ENCODE results near the gene IPCEF1.

The IPCEF1 gene

GRCh38 chr6:154381548-154381947 lies 24.9 kb upstream of the IPCEF1 start:
- no peak overlapping the region for H3K9ac ChIP-seq (ENCODE audit: insufficient read length)
- TF ChIP-seq POLR2AphosphoS5 (IDR thresholded peaks at IDR 0.05; ENCODE audit: borderline replicate concordance, low read depth, low read length): no peak
- no peak for TF ChIP-seq EZH2 (IDR thresholded peaks at IDR 0.05)
- TF ChIP-seq FOXP2 (optimal IDR thresholded peaks at IDR 0.05; ENCODE audit: control extremely low read depth, extremely low read length, insufficient read depth): no peak
- H3K27ac ChIP-seq: no peak overlapping the region
- H3K36me3 ChIP-seq (ENCODE audit: insufficient read depth, low read length): no peaks in the 10 kb centered on the region
- no peak overlapping the region for H3K4me3 ChIP-seq
- no peaks in the 10 kb centered on the region for H3K9me3 ChIP-seq (ENCODE audit: low read depth, low read length)
- DNase-seq (ENCODE audit: low read depth, low spot score): no peak

GRCh38 chr6:154380741-154381140 lies 24.1 kb upstream of the IPCEF1 start:
- TF ChIP-seq POLR2AphosphoS5 (IDR thresholded peaks at IDR 0.05; ENCODE audit: borderline replicate concordance, low read depth, low read length): no peak
- no peak for TF ChIP-seq EZH2 (IDR thresholded peaks at IDR 0.05)
- no peak for TF ChIP-seq FOXP2 (optimal IDR thresholded peaks at IDR 0.05; ENCODE audit: control extremely low read depth, extremely low read length, insufficient read depth)
- no peak overlapping the region for H3K4me3 ChIP-seq
- no peaks in the 10 kb centered on the region for H3K9me3 ChIP-seq (ENCODE audit: low read depth, low read length)
- DNase-seq (ENCODE audit: low read depth, low spot score): no peak
- H3K36me3 ChIP-seq (ENCODE audit: insufficient read depth, low read length): no peaks in the 10 kb centered on the region
- no peak overlapping the region for H3K9ac ChIP-seq (ENCODE audit: insufficient read length)
- no peak overlapping the region for H3K27ac ChIP-seq

- TF ChIP-seq EZH2 (IDR thresholded peaks at IDR 0.05) (no peak), POLR2AphosphoS5 (IDR thresholded peaks at IDR 0.05; ENCODE audit: borderline replicate concordance, low read depth, low read length) (no peak), FOXP2 (optimal IDR thresholded peaks at IDR 0.05; ENCODE audit: control extremely low read depth, extremely low read length, insufficient read depth) (no peak)
- H3K9ac ChIP-seq (ENCODE audit: insufficient read length): no peak overlapping the region
- H3K4me3 ChIP-seq: no peak overlapping the region
- H3K27ac ChIP-seq: no peak overlapping the region
- no peaks in the 10 kb centered on the region for H3K9me3 ChIP-seq (ENCODE audit: low read depth, low read length)
- no peaks in the 10 kb centered on the region for H3K36me3 ChIP-seq (ENCODE audit: insufficient read depth, low read length)
- no peak for DNase-seq (ENCODE audit: low read depth, low spot score)
These were observed 23.0 kb upstream of the IPCEF1 start for GRCh38 chr6:154379585-154379984.

- TF ChIP-seq EZH2 (IDR thresholded peaks at IDR 0.05) (no peak), FOXP2 (optimal IDR thresholded peaks at IDR 0.05; ENCODE audit: control extremely low read depth, extremely low read length, insufficient read depth) (no peak), POLR2AphosphoS5 (IDR thresholded peaks at IDR 0.05; ENCODE audit: borderline replicate concordance, low read depth, low read length) (no peak)
- Histone ChIP-seq H3K4me3 (no peak overlapping the region), H3K9ac (ENCODE audit: insufficient read length) (no peak overlapping the region), H3K9me3 (ENCODE audit: low read depth, low read length) (no peaks in the 10 kb centered on the region), H3K36me3 (ENCODE audit: insufficient read depth, low read length) (no peaks in the 10 kb centered on the region), H3K27ac (no peak overlapping the region)
- no peak for DNase-seq (ENCODE audit: low read depth, low spot score)
These were observed 21.9 kb upstream of the IPCEF1 start for GRCh38 chr6:154378518-154378917.

GRCh38 chr6:154377726-154378125 lies 21.1 kb upstream of the IPCEF1 start:
- no peak overlapping the region for H3K4me3 ChIP-seq
- H3K36me3 ChIP-seq (ENCODE audit: insufficient read depth, low read length): no peaks in the 10 kb centered on the region
- TF ChIP-seq POLR2AphosphoS5 (IDR thresholded peaks at IDR 0.05; ENCODE audit: borderline replicate concordance, low read depth, low read length): no peak
- H3K9ac ChIP-seq (ENCODE audit: insufficient read length): no peak overlapping the region
- no peak for DNase-seq (ENCODE audit: low read depth, low spot score)
- no peaks in the 10 kb centered on the region for H3K9me3 ChIP-seq (ENCODE audit: low read depth, low read length)
- no peak overlapping the region for H3K27ac ChIP-seq

GRCh38 chr6:154373971-154374370 lies 17.4 kb upstream of the IPCEF1 start:
- Histone ChIP-seq H3K27ac (no peak overlapping the region), H3K9me3 (ENCODE audit: low read depth, low read length) (no peaks in the 10 kb centered on the region), H3K36me3 (ENCODE audit: insufficient read depth, low read length) (no peaks in the 10 kb centered on the region), H3K4me3 (no peak overlapping the region), H3K9ac (ENCODE audit: insufficient read length) (no peak overlapping the region)
- no peak for DNase-seq (ENCODE audit: low read depth, low spot score)
- TF ChIP-seq POLR2AphosphoS5 (IDR thresholded peaks at IDR 0.05; ENCODE audit: borderline replicate concordance, low read depth, low read length) (no peak), EZH2 (IDR thresholded peaks at IDR 0.05) (no peak), FOXP2 (optimal IDR thresholded peaks at IDR 0.05; ENCODE audit: control extremely low read depth, extremely low read length, insufficient read depth) (no peak)

GRCh38 chr6:154371281-154371680 lies 14.7 kb upstream of the IPCEF1 start:
- no peaks in the 10 kb centered on the region for H3K9me3 ChIP-seq (ENCODE audit: low read depth, low read length)
- no peak overlapping the region for H3K4me3 ChIP-seq
- DNase-seq (ENCODE audit: low read depth, low spot score): no peak
- no peak overlapping the region for H3K27ac ChIP-seq
- no peak overlapping the region for H3K9ac ChIP-seq (ENCODE audit: insufficient read length)
- H3K36me3 ChIP-seq (ENCODE audit: insufficient read depth, low read length): no peaks in the 10 kb centered on the region
- TF ChIP-seq FOXP2 (optimal IDR thresholded peaks at IDR 0.05; ENCODE audit: control extremely low read depth, extremely low read length, insufficient read depth): no peak
- TF ChIP-seq POLR2AphosphoS5 (IDR thresholded peaks at IDR 0.05; ENCODE audit: borderline replicate concordance, low read depth, low read length): no peak
- no peak for TF ChIP-seq EZH2 (IDR thresholded peaks at IDR 0.05)

GRCh38 chr6:154370545-154370944 lies 13.9 kb upstream of the IPCEF1 start:
- DNase-seq (ENCODE audit: low read depth, low spot score): no peak
- Histone ChIP-seq H3K36me3 (ENCODE audit: insufficient read depth, low read length) (no peaks in the 10 kb centered on the region), H3K9ac (ENCODE audit: insufficient read length) (no peak overlapping the region), H3K9me3 (ENCODE audit: low read depth, low read length) (no peaks in the 10 kb centered on the region), H3K27ac (no peak overlapping the region), H3K4me3 (no peak overlapping the region)
- TF ChIP-seq POLR2AphosphoS5 (IDR thresholded peaks at IDR 0.05; ENCODE audit: borderline replicate concordance, low read depth, low read length): no peak
- no peak for TF ChIP-seq EZH2 (IDR thresholded peaks at IDR 0.05)
- TF ChIP-seq FOXP2 (optimal IDR thresholded peaks at IDR 0.05; ENCODE audit: control extremely low read depth, extremely low read length, insufficient read depth): no peak

GRCh38 chr6:154367839-154368695 lies 11.5 kb upstream of the IPCEF1 start:
- Histone ChIP-seq H3K9me3 (ENCODE audit: low read depth, low read length) (no peaks in the 10 kb centered on the region), H3K4me3 (no peak overlapping the region), H3K36me3 (ENCODE audit: insufficient read depth, low read length) (no peaks in the 10 kb centered on the region), H3K9ac (ENCODE audit: insufficient read length) (no peak overlapping the region), H3K27ac (no peak overlapping the region)
- TF ChIP-seq FOXP2 (optimal IDR thresholded peaks at IDR 0.05; ENCODE audit: control extremely low read depth, extremely low read length, insufficient read depth) (no peak), POLR2AphosphoS5 (IDR thresholded peaks at IDR 0.05; ENCODE audit: borderline replicate concordance, low read depth, low read length) (no peak), EZH2 (IDR thresholded peaks at IDR 0.05) (no peak)
- no peak for DNase-seq (ENCODE audit: low read depth, low spot score)

All from SK-N-MC (cell line).